RCC 7860 (cell line): ENCODE results near the gene ZER1.
"Not testable (repeated sequence)": the region's sequence is repeated elsewhere in the genome, so short reads cannot be mapped to it uniquely, and the experiment has no call there.

ENCODE experiments used
- DNase-seq: peaks from one replicate; pipeline ENCODE4 v3.0.0-alpha.2; 2015; ENCODE audit warnings: low spot score
- FAIRE-seq: peaks from 2 replicates; lab custom pipeline; 2012; peaks lifted over from hg19 to GRCh38; lab: Jason Lieb, UNC

Gene ZER1

GRCh38 chr9:128771745-128772519, at the start of gene ZER1:
Gene ZER1 (minus strand): TSS chr9:128771927. CDS start chr9:128755565, 16,362 bp downstream.
- no peak for FAIRE-seq
- DNase-seq: peak; percentile 75

DNA sequence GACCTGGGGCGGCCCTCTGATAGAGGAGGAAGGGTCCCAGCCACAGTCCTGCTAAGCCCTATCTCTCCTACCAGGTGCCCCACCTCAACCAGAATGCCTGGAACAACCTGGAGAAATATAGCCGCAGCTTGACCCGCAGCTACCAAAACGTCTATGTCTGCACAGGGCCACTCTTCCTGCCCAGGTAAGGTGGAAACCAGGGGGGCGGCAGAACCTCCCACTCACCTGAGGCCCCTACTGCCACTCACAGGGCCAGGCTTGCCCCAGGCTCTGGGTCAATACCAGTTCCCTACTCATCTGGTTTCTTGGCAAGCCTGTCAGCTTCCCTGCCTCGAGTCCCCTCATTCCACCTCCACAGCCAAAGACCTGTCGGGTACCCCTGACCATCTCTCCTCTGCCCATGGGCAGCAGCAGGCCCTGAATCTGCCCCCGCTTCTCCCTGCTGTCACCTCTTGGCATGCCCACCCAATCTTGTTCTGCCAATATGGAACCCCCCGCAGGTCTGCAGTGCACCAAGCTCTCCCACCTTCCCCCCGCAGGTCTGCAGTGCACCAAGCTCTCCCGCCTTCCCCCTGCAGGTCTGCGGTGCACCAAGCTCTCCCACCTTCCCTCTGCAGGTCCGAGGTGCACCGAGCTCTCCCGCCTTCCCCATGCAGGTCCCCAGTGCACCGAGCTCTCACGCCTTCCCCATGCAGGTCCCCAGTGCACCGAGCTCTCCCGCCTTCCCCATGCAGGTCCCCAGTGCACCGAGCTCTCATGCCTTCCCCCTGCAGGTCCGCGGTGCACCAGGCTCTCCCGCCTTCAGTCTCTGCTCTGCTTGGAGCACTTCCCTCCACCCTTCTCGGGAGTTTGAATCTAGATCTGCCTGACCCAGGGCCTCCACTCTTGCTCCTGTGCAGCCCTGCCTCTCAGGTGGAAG, 49.2 kb upstream of the ZER1 start:
- no peak for DNase-seq

DNA sequence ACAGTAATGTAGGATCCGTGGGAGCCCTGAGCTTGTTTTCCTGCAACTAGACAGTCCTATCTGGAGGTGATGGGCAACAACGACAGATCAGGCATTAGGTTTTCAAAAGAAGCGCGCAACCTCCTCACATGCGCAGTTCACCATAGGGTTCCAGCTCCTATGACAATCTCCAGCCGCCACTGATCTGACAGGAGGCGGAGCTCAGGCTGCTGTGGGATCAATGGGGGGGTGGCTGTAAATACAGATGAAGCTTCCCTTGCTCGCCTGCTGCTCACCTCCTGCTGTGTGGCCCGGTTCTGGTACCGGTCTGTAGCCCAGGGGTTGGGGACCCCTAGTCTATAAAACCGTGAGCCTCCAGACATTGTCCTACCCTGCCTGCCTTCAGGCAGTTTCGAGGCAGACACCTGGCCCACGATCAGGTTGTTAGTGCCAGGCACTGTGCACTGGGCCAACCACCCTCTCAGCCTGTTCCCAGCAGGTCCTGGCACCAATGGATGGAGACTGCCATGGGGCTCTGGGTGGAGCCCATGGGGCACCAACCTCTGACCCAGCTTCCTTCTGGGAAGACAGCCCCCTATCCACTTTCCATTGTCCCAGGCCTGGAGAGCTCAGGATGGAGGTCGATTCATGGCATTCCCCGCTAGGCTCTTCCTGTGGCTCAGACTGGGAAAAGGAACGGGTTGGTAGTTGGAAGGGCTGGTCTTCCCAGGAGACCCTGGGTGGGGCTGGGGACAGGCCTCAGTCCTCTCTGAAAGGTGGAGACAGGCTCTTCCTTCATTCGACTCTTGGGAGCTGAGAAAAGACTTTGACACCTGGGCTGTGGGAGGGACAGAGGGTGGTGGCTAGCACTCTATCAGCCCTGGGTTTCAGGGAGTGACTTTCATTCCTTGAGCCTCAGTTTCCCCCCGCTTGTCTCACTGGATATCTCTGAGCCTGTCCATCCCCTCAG, 48.3 kb upstream of the ZER1 start:
- no peak for FAIRE-seq
- no peak for DNase-seq

More for the DNA sequence above, 49.2 kb upstream of the ZER1 start:
- FAIRE-seq: no peak

GRCh38 chr9:128818839-128819715, 47.4 kb upstream of the ZER1 start:
- no peak for FAIRE-seq

GRCh38 chr9:128818099-128818838, 46.5 kb upstream of the ZER1 start, which contains the start of gene ENDOG:
Gene ENDOG (plus strand): TSS chr9:128818500. CDS start chr9:128818685, 185 bp downstream.
- FAIRE-seq (peak; percentile 81), DNase-seq (peak; percentile 92)

More at GRCh38 chr9:128818839-128819715, 47.4 kb upstream of the ZER1 start:
- DNase-seq: peak; percentile 16

- DNase-seq (no peak), FAIRE-seq (no peak)
These were observed 39.1 kb upstream of the ZER1 start for GRCh38 chr9:128810873-128811272.

- FAIRE-seq (no peak), DNase-seq (no peak)
These were observed 38.1 kb upstream of the ZER1 start for GRCh38 chr9:128809831-128810230.

GRCh38 chr9:128809036-128809599, 37.4 kb upstream of the ZER1 start:
- DNase-seq (no peak), FAIRE-seq (no peak)

GRCh38 chr9:128808543-128808942, 36.8 kb upstream of the ZER1 start:
- DNase-seq (no peak), FAIRE-seq (no peak)

DNA sequence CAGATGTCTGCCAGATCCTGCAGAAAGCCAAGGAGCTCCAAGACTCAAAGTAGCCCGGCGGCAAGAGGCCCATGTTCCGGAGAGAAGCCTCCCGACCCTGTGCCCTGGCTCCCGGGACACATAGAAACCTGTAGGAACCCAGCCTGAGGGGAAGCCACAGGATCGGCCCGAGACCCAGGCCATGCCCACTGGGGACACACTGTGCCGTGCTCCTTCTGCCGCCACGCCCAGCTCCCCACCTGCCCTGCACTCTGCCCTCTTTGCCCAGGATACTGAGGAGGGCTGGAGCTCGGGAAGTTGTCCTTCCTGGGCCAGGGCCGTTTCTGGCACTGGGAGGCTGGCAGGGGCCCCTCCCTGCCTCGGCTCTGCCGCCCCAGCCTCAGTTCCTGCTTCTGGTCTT, 36.1 kb upstream of the ZER1 start:
- no peak for DNase-seq
- no peak for FAIRE-seq

- FAIRE-seq (no peak), DNase-seq (no peak)
These were observed 33.9 kb upstream of the ZER1 start for GRCh38 chr9:128805661-128806060.

DNA sequence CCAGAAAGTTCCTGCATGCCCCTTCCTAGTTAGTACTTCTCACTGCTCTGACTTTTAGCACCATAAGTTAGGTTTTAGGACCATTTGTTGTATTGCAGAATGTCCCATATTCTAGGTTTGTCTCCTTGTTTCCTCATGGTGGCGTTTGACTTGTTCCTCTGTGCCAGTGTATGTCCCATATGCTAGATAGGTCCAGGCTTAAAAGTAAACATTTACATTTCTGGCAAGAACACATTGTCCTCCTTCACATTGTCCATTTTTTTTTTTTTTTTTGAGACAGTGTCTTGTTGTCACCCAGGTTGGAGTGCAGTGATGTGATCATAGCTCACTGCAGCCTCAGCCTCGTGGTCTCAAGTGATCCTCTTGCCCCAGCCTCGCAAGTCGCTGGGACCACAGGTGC, 30.8 kb upstream of the ZER1 start:
- FAIRE-seq (no peak), DNase-seq (no peak)

DNA sequence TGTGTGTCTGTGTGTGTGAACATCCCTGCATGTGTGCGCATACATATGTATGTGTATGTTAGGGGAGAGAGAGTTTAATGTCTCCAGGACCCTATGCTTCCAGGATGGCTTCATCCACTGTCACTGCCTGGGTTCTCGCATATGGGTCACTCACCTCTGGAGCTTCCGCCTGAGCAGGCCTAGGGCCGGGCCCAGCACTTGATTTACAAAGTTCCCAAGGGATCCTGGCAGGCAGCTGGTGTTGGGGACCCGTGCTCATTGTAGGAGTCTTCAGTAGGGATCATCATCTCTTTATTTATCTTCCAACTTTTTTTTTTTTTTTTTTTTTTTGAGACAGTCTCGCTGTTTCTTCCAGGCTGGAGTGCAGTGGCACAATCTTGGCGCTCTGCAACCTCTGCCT, 28.3 kb upstream of the ZER1 start:
- no peak for DNase-seq
- FAIRE-seq: no peak

- DNase-seq: no peak
- FAIRE-seq: no peak
These were observed 27.2 kb upstream of the ZER1 start for GRCh38 chr9:128798896-128799295.

GRCh38 chr9:128794961-128795360, 23.2 kb upstream of the ZER1 start:
- not testable (repeated sequence) for FAIRE-seq, DNase-seq

DNA sequence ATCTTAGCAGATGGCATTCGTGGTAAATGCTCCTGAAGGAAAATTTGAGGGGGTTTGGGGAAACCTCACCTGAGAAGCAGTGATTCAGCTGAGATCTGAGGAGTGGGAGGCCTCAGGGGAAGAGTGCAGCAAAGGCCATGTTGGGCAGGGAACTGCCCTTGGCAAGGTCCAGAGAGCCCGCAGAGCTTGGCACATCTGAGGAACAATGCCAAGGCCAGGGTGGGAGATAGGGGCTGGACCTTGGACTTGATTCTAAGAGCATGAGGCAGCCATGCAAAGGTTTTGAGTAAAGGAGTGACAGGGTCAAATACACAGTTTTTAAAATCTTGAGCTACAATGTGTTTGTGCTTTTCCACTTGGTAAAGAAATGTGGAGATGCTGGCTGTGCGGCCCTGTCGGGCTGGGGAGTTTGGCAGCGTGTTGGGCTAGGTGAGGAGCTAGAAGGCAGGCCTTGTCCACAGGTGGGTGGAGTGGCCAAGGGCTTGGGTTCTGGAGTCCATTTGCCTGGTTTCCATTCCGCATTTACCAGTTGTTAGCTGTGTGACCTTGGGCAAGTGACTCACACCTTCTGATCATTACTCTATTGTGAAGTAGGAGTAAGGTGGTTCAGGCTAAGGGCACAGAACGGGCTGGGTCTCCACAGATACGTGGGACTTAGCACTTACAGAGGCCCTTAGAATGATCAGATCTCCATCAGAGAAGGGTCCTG, 21.4 kb upstream of the ZER1 start:
- DNase-seq (no peak), FAIRE-seq (no peak)

DNA sequence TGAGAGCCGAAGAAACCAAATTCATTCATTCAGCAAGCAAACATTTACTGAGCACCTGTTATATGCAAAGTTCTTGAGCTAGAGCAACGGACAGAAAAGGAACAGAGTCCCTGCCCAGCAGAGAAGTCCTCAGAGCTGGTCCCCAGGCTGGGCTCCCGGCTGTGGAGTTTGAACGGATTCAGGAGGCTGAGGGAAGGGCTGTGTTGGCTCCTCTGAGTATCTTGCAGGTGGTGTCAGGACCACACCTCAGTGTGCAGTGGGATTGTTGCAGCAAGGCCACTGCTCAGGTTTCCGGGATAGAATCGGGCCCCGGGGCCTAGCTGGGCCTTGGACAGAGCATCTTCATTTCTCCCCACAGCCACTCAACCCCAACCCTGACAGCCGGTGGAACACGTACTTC, 20.4 kb upstream of the ZER1 start:
- DNase-seq (no peak), FAIRE-seq (no peak)

DNA sequence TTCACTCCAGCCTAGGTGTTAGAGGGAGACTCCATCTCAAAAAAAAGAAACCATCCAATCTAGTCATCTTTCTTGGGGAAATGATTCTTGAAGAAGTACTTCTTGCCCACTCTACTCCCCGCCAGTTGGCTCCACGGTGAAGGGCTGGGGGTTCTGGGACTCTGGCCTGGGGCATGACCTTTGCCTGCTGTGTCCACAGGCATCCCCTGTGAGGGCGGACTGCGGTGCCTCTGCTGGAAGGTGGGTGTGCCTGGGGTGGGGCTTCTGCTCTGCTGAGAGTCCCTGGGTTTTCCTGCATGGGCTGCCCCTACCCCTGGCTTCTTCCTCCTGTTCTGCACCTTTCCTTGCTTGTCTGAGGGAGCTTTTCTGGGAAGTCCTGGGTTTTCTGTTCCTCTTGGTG, 18.8 kb upstream of the ZER1 start:
- FAIRE-seq (no peak), DNase-seq (no peak)
